DND-41 (cell line): ENCODE measurements around the gene FAM168A.

ENCODE experiments used
- EZH2 ChIP-seq: IDR thresholded peaks from 3 replicates; pipeline ENCODE4 v1.6.1; 2012; ENCODE audit warnings: borderline replicate concordance, low read depth, mild to moderate bottlenecking, moderate library complexity, low read length, inconsistent platforms; ENCODE audit not compliant: severe bottlenecking
- TF ChIP-seq, protein P1 (sequence below): IDR thresholded peaks from 2 replicates; pipeline ENCODE4 v1.5.1; 2012; ENCODE audit warnings: borderline replicate concordance, low read length, moderate library complexity, mild to moderate bottlenecking; ENCODE audit not compliant: poor library complexity, severe bottlenecking; ENCODE audit errors: extremely low read depth

DNA sequence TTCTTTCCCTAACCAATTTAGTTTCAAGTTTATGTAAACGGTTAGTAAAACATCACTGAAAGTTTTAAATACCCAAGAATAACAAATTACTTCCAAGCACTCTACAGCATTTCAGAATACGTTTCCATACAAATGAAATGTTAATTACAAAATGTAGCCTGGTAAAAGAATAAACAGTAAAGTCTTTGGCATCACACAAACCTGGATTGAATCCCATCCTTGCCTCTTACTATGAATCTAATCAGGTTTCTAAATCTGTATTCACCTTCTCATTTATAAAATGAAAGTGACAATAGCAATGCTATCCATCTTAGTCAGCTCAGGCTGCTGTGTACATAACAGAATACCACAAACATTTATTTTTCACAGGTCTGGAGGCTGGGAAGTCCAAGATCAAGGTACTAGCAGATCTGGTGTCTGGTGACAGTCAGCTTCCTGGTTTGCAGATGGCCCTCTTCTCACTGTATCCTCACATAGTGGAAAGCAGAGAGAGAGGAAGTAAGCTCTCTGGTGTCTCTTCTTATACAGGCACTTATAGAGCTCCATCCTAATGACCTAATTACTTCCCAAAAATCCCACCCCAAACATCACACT lies 19.2 kb downstream of the FAM168A start:
- TF ChIP-seq, protein P1, sequence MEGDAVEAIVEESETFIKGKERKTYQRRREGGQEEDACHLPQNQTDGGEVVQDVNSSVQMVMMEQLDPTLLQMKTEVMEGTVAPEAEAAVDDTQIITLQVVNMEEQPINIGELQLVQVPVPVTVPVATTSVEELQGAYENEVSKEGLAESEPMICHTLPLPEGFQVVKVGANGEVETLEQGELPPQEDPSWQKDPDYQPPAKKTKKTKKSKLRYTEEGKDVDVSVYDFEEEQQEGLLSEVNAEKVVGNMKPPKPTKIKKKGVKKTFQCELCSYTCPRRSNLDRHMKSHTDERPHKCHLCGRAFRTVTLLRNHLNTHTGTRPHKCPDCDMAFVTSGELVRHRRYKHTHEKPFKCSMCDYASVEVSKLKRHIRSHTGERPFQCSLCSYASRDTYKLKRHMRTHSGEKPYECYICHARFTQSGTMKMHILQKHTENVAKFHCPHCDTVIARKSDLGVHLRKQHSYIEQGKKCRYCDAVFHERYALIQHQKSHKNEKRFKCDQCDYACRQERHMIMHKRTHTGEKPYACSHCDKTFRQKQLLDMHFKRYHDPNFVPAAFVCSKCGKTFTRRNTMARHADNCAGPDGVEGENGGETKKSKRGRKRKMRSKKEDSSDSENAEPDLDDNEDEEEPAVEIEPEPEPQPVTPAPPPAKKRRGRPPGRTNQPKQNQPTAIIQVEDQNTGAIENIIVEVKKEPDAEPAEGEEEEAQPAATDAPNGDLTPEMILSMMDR, result no peak
- no peak for TF ChIP-seq EZH2
